Pancreas (tissue), 10 donors: ENCODE data around the gene HECTD4. TPM values are rescaled to one million over a fixed set of nuclear protein-coding genes. Genes with fewer than 3 reads are reported as not detected.
"Not testable (repeated sequence)": the region's sequence is repeated elsewhere in the genome, so short reads cannot be mapped to it uniquely, and the experiment has no call there.

Experiments
- ATAC-seq, 4 donors: fragments of 200-7000 bp; cut with Tn5 transposase; one replicate each; pipeline versions ENCODE4 v1.8.0 to v1.9.1; 2020; ENCODE audit warnings: mild to moderate bottlenecking in 4 of 4, moderate library complexity in 4 of 4
- DNase-seq, 6 donors: peaks; one replicate each; pipeline ENCODE4 v3.0.0-alpha.2; 2020
- FAIRE-seq: peaks from 2 replicates; lab custom pipeline; 2012; peaks lifted over from hg19 to GRCh38; lab: Jason Lieb, UNC
- H3K27ac ChIP-seq, 4 donors: fragments of 200-600 bp; sonication (generic); 1 replicate in 3 of 4; 2 replicates in 1 of 4; pipeline versions ENCODE4 v1.5.0 to v1.8.0; 2020
- H3K27me3 ChIP-seq, 4 donors: fragments of 200-600 bp; one replicate each; pipeline ENCODE4 v1.8.0; 2021
- H3K36me3 ChIP-seq, 3 donors: fragments of 200-600 bp; sonication (generic) in 1 of 3; one replicate each; pipeline versions ENCODE4 v1.5.0 to v1.8.0; 2020 to 2021
- H3K4me1 ChIP-seq, 3 donors: fragments of 200-600 bp; one replicate each; pipeline ENCODE4 v1.8.0; 2021
- H3K4me3 ChIP-seq, 4 donors: fragments of 200-600 bp; sonication (generic) in 2 of 4; one replicate each; pipeline versions ENCODE4 v1.5.0 to v1.8.0; 2020 to 2021
- H3K9me3 ChIP-seq, 4 donors: fragments of 200-600 bp; one replicate each; pipeline ENCODE4 v1.8.0; 2021
- WGBS, 2 donors: extraction: QIAGEN DNeasy Blood & Tissue Kit; methylation state at CpG; one replicate each; pipeline ENCODE4 v1.1.7; 2013; 5-methylcytosine and 5-hydroxymethylcytosine counted together
- intact Hi-C, 3 donors: fragments of 100-400 bp; cut with DNase I; formaldehyde crosslinking; loops; one replicate each; pipeline versions ENCODE4 v1.11.1 to v1.14.2; 2022
- polyA plus RNA-seq, 2 donors: library from polyadenylated mRNA; stranded (reverse); fragments of 200-250 nt; gene quantifications; one replicate each; pipeline ENCODE4 v1.2.3, GENCODE V29; 2013
- total RNA-seq, 6 donors: library from RNA; stranded (reverse); fragmentation: NEBNext Ultra II Directional in 4 of 6; extraction: Animal tissue kit (Norgen Biotek cat#: 25700) in 4 of 6; gene quantifications; one replicate each; pipeline versions ENCODE4 v1.2.1 to v1.2.4, GENCODE V29; 2021 to 2023
- TF ChIP-seq, protein P1 (sequence below), 4 donors: fragments of 200-600 bp; sonication (generic) in 3 of 4; IDR thresholded peaks; one replicate each; pipeline versions ENCODE4 v1.5.0 to v1.8.0; 2021; ENCODE audit warnings: antibody characterized with exemption in 4 of 4
- donor health status: healthy with polysubstance abuse.
- donor health status: DM: no; HTN: no; CAD: no; lungs with moderate emphysema.
- donor health status: DM: no; HTN: no; CAD: no.
- donor health status: control.
- donor health status: control.
- donor health status: Bipolar disorder and iron deficiency.
- donor health status: DM: yes; HTN: yes; CAD: no.
- donor health status: DM: no; HTN: no; CAD: no.
- donor health status: DM: no; HTN: no; CAD: no.
- donor health status: DM: yes; HTN: yes; CAD: no.

Gene HECTD4
- total and polyA plus RNA-seq, 8 donors: 17.9 to 38.4 (median 26.4) TPM

DNA sequence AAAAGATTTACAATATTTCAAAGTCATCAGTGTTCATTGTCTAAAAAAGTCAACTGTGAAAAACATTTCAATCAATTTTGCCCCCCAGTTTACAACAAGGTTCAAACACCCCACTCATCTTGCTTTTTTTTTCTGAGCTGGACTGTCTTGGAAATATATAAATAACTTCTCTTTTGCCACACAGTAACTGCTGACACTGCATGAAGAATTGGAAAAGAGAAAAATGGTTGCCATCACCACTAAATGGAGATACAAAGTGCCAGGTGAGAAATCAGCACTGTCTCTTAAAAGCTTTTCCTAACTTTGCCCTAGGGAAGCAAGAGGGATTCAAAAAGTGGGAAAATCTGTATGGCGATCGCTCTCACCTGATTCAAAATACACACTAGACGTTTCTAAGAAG lies 155.5 kb downstream of the HECTD4 start:
- TF ChIP-seq, protein P1, sequence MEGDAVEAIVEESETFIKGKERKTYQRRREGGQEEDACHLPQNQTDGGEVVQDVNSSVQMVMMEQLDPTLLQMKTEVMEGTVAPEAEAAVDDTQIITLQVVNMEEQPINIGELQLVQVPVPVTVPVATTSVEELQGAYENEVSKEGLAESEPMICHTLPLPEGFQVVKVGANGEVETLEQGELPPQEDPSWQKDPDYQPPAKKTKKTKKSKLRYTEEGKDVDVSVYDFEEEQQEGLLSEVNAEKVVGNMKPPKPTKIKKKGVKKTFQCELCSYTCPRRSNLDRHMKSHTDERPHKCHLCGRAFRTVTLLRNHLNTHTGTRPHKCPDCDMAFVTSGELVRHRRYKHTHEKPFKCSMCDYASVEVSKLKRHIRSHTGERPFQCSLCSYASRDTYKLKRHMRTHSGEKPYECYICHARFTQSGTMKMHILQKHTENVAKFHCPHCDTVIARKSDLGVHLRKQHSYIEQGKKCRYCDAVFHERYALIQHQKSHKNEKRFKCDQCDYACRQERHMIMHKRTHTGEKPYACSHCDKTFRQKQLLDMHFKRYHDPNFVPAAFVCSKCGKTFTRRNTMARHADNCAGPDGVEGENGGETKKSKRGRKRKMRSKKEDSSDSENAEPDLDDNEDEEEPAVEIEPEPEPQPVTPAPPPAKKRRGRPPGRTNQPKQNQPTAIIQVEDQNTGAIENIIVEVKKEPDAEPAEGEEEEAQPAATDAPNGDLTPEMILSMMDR (IDR thresholded peaks at IDR 0.05): no peak
- intact Hi-C loops: no loop called here
- 80 to 87% methylated on average over 3 of the region's 3 CpGs for WGBS, 2 donors
- no peaks in the 10 kb centered on the region for H3K27me3 ChIP-seq
- peaks cover 0 to 46% (median 7%) of the 10 kb centered on the region in 3 donors for H3K36me3 ChIP-seq
- no peak for FAIRE-seq
- no peaks in the 10 kb centered on the region for H3K4me1 ChIP-seq
- no peaks in the 10 kb centered on the region for H3K9me3 ChIP-seq
- no peak for ATAC-seq
- no peak overlapping the region for H3K4me3 ChIP-seq
- H3K27ac ChIP-seq: no peak overlapping the region
- no peak for DNase-seq

DNA sequence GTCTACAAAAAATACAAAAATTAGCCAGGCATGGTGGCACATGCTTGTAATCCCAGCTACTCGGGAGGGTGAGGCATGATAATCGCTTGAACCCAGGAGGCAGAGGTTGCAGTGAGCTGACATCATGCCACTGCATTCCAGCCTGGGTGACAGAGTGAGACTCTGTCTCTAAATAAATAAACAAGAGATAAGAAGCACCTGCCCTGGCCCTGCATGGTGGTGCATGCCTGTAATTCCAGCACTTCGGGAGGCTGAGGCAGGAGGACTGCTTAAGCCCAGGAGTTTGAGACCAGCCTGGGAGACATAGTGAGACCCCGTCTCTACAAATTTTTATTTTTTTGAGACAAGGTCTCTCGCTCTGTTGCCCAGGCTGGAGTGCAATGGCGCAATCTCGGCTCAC lies 161.6 kb downstream of the HECTD4 start:
- ATAC-seq, H3K27ac ChIP-seq, DNase-seq, FAIRE-seq, H3K4me1 ChIP-seq, H3K4me3 ChIP-seq, H3K9me3 ChIP-seq, intact Hi-C loops, H3K27me3 ChIP-seq: not testable (repeated sequence)
- 84 to 85% methylated on average over 7 of the region's 7 CpGs for WGBS, 2 donors
- H3K36me3 ChIP-seq: peaks cover 0 to 13% (median 8%) of the 10 kb centered on the region in 3 donors

DNA sequence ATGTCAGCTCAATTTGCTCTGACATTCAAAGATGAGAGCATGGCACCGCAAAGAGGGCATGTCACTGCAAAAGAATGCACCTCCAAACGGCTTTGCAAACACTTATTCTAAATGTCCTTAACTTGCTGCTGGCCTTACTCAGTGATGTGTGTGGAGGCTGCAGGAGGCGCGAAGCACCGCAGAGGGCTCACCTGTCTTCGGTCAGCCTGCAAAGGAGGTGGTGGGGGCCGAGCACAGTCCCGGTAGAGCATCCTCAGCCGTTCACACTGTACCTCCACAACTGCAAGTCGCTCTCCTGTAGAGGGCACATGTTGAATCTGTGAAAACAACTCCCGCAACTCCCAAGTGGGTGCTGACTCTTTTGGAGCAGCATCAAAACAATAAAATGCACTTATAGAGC lies 163.0 kb downstream of the HECTD4 start:
- Histone ChIP-seq H3K9me3 (no peaks in the 10 kb centered on the region), H3K27ac (no peak overlapping the region), H3K36me3 (peaks cover 0 to 15% (median 12%) of the 10 kb centered on the region in 3 donors), H3K4me1 (no peaks in the 10 kb centered on the region), H3K4me3 (no peak overlapping the region), H3K27me3 (no peaks in the 10 kb centered on the region)
- TF ChIP-seq, protein P1 (IDR thresholded peaks at IDR 0.05): no peak
- 82 to 86% methylated on average over 11 of the region's 11 CpGs for WGBS, 2 donors
- intact Hi-C loops: no loop called here
- DNase-seq: no peak
- ATAC-seq: no peak
- no peak for FAIRE-seq

DNA sequence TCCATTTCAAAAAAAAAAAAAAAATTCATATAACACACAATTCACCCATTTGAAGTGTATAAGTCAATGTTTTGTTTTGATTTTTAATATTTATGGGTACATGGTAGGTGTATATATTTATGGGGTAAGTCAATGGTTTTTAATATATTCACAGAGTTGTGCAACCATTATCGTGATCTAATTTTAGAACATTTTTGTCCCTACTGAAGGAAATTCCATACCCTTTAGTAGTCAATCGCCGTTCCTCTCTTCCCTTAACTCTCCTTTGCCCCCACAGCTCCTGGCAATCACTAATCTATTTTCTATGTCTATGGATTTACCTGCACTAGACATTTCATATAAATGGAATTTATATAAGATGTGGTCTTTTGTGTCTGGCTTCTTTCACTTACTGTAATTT lies 164.1 kb downstream of the HECTD4 start:
- TF ChIP-seq, protein P1 (IDR thresholded peaks at IDR 0.05): no peak
- ATAC-seq (no peak), FAIRE-seq (no peak), DNase-seq (no peak)
- intact Hi-C loops: no loop called here
- 96 to 99% methylated on average over 3 of the region's 3 CpGs for WGBS, 2 donors
- no peak overlapping the region for H3K27ac ChIP-seq
- H3K4me1 ChIP-seq: no peaks in the 10 kb centered on the region
- H3K4me3 ChIP-seq: no peak overlapping the region
- H3K27me3 ChIP-seq: no peaks in the 10 kb centered on the region
- peaks cover 0 to 15% (median 12%) of the 10 kb centered on the region in 3 donors for H3K36me3 ChIP-seq
- no peaks in the 10 kb centered on the region for H3K9me3 ChIP-seq

DNA sequence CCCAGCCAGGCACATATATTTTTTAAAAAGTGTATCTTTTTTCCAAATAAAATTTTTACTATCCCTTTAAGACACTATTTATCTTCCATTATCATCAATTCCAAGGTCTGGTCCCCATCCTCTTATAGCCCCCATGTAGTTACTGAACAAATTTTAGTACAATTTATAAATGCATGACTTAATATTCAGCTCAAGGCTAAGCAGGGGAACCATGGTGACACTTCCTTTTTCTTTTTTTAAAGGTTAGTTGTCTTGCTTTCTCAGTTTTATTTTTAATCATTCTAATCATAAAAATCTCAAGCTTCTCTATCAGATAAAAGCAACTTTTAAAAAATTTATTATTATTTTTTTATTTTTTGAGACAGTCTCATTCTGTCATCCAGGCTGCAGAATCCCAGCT lies 164.6 kb downstream of the HECTD4 start:
- no peak for FAIRE-seq
- intact Hi-C loops: no loop called here
- no peaks in the 10 kb centered on the region for H3K4me1 ChIP-seq
- TF ChIP-seq, protein P1 (IDR thresholded peaks at IDR 0.05): no peak
- H3K36me3 ChIP-seq: peaks cover 0 to 15% (median 12%) of the 10 kb centered on the region in 3 donors
- no peak overlapping the region for H3K4me3 ChIP-seq
- H3K27me3 ChIP-seq: no peaks in the 10 kb centered on the region
- no peaks in the 10 kb centered on the region for H3K9me3 ChIP-seq
- ATAC-seq: no peak
- H3K27ac ChIP-seq: no peak overlapping the region
- DNase-seq: no peak
